Neural progenitor cell (in vitro differentiated cells): ENCODE measurements around the gene TSHZ3.

Source experiments
- EZH2 ChIP-seq: fragments of 200-600 bp; sonication (generic); IDR thresholded peaks from 2 replicates; pipeline ENCODE4 v1.6.1; 2017; ENCODE audit warnings: antibody characterized with exemption, mild to moderate bottlenecking, moderate library complexity
- EZH2phosphoT487 ChIP-seq: fragments of 200-600 bp; sonication (generic); IDR thresholded peaks from 2 replicates; pipeline ENCODE4 v1.6.1; 2017; ENCODE audit warnings: antibody characterized with exemption
- TF ChIP-seq, protein P1 (sequence below): fragments of 200-600 bp; sonication (generic); IDR thresholded peaks from 2 replicates; pipeline ENCODE4 v1.5.1; 2017; ENCODE audit warnings: antibody characterized with exemption, mild to moderate bottlenecking

DNA sequence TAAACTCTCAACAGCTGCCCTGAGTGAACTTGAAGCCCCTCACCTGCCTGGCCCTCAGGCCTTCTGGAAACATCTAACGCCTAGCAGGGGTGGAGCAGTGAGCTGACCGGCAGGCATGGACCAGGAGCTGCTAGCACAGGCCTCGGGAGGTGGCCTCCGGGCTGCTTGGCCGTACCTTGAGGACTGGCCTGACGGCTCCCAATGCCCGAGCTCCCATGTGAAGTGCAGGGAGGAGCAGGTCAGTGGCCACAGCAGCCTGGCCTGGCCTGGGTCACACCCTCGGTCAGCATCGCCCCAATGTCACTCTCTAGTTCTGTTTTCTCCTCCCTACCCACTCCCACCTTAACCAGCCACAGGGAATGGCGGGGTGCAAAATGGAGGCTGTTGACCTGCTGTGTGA lies 19.0 kb downstream of the TSHZ3 start:
- TF ChIP-seq, protein P1, sequence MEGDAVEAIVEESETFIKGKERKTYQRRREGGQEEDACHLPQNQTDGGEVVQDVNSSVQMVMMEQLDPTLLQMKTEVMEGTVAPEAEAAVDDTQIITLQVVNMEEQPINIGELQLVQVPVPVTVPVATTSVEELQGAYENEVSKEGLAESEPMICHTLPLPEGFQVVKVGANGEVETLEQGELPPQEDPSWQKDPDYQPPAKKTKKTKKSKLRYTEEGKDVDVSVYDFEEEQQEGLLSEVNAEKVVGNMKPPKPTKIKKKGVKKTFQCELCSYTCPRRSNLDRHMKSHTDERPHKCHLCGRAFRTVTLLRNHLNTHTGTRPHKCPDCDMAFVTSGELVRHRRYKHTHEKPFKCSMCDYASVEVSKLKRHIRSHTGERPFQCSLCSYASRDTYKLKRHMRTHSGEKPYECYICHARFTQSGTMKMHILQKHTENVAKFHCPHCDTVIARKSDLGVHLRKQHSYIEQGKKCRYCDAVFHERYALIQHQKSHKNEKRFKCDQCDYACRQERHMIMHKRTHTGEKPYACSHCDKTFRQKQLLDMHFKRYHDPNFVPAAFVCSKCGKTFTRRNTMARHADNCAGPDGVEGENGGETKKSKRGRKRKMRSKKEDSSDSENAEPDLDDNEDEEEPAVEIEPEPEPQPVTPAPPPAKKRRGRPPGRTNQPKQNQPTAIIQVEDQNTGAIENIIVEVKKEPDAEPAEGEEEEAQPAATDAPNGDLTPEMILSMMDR, result no peak
- TF ChIP-seq EZH2 (no peak), EZH2phosphoT487 (no peak)
